Measurements from ENCODE around the gene COL15A1.
"Not testable (repeated sequence)": the region's sequence is repeated elsewhere in the genome, so short reads cannot be mapped to it uniquely, and the experiment has no call there.

Gene COL15A1

GRCh38 chr9:98908897-98909634, 34.6 kb upstream of the COL15A1 start:
- DNase-seq (ENCODE audit: low spot score in 2 of 2) (no peak), ATAC-seq (ENCODE audit: low read depth) (no peak)
- no peaks in the 10 kb centered on the region for H3K9me3 Mint-ChIP-seq
- no peak overlapping the region for H3K4me3 Mint-ChIP-seq
- H3K27ac Mint-ChIP-seq = no peak overlapping the region
- peaks cover 2% of the 10 kb centered on the region for H3K4me1 Mint-ChIP-seq
- no peaks in the 10 kb centered on the region for H3K36me3 Mint-ChIP-seq
- H3K27me3 Mint-ChIP-seq = peaks cover 10% of the 10 kb centered on the region

- Mint-ChIP-seq H3K36me3 (no peaks in the 10 kb centered on the region), H3K27me3 (peaks cover 10% of the 10 kb centered on the region), H3K4me1 (peaks cover 2% of the 10 kb centered on the region), H3K4me3 (no peak overlapping the region), H3K9me3 (no peaks in the 10 kb centered on the region), H3K27ac (no peak overlapping the region)
- DNase-seq (ENCODE audit: low spot score in 2 of 2) (no peak), ATAC-seq (ENCODE audit: low read depth) (no peak)
Observed at GRCh38 chr9:98909935-98910334, 33.8 kb upstream of the COL15A1 start.

- H3K27ac Mint-ChIP-seq = no peak overlapping the region
- no peak for DNase-seq (ENCODE audit: low spot score in 2 of 2)
- H3K27me3 Mint-ChIP-seq = peaks cover 7% of the 10 kb centered on the region
- no peak overlapping the region for H3K4me3 Mint-ChIP-seq
- ATAC-seq (ENCODE audit: low read depth) = no peak
- peaks cover 2% of the 10 kb centered on the region for H3K4me1 Mint-ChIP-seq
- no peaks in the 10 kb centered on the region for H3K36me3 Mint-ChIP-seq
- H3K9me3 Mint-ChIP-seq = no peaks in the 10 kb centered on the region
Observed at GRCh38 chr9:98911042-98911441, 32.7 kb upstream of the COL15A1 start.

GRCh38 chr9:98911738-98912137, 32.0 kb upstream of the COL15A1 start:
- not testable (repeated sequence) for H3K36me3 Mint-ChIP-seq; ATAC-seq (ENCODE audit: low read depth); H3K9me3 Mint-ChIP-seq; H3K27ac Mint-ChIP-seq; H3K27me3 Mint-ChIP-seq; DNase-seq (ENCODE audit: low spot score in 2 of 2); H3K4me3 Mint-ChIP-seq; H3K4me1 Mint-ChIP-seq

- H3K4me1 Mint-ChIP-seq = peaks cover 2% of the 10 kb centered on the region
- no peaks in the 10 kb centered on the region for H3K9me3 Mint-ChIP-seq
- no peak overlapping the region for H3K4me3 Mint-ChIP-seq
- no peak for ATAC-seq (ENCODE audit: low read depth)
- DNase-seq (ENCODE audit: low spot score in 2 of 2) = no peak
- H3K27me3 Mint-ChIP-seq = peaks cover 7% of the 10 kb centered on the region
- no peaks in the 10 kb centered on the region for H3K36me3 Mint-ChIP-seq
- no peak overlapping the region for H3K27ac Mint-ChIP-seq
Observed at GRCh38 chr9:98912450-98912849, 31.3 kb upstream of the COL15A1 start.

- peaks cover 7% of the 10 kb centered on the region for H3K27me3 Mint-ChIP-seq
Observed at GRCh38 chr9:98913044-98913443, 30.7 kb upstream of the COL15A1 start.

GRCh38 chr9:98913705-98914104, 30.0 kb upstream of the COL15A1 start:
- Mint-ChIP-seq H3K4me1 (peaks cover 2% of the 10 kb centered on the region), H3K36me3 (no peaks in the 10 kb centered on the region), H3K9me3 (no peaks in the 10 kb centered on the region), H3K27ac (no peak overlapping the region), H3K4me3 (no peak overlapping the region), H3K27me3 (peaks cover 7% of the 10 kb centered on the region)
- DNase-seq (ENCODE audit: low spot score in 2 of 2) = no peak
- no peak for ATAC-seq (ENCODE audit: low read depth)

More at GRCh38 chr9:98913044-98913443, 30.7 kb upstream of the COL15A1 start:
- DNase-seq (ENCODE audit: low spot score in 2 of 2) (no peak), ATAC-seq (ENCODE audit: low read depth) (no peak)
- H3K9me3 Mint-ChIP-seq = no peaks in the 10 kb centered on the region
- peaks cover 2% of the 10 kb centered on the region for H3K4me1 Mint-ChIP-seq
- no peak overlapping the region for H3K4me3 Mint-ChIP-seq
- H3K36me3 Mint-ChIP-seq = no peaks in the 10 kb centered on the region
- no peak overlapping the region for H3K27ac Mint-ChIP-seq

GRCh38 chr9:98915599-98915998, 28.1 kb upstream of the COL15A1 start:
- no peak overlapping the region for H3K27ac Mint-ChIP-seq
- no peak overlapping the region for H3K4me3 Mint-ChIP-seq
- no peaks in the 10 kb centered on the region for H3K9me3 Mint-ChIP-seq
- no peak for ATAC-seq (ENCODE audit: low read depth)
- no peaks in the 10 kb centered on the region for H3K36me3 Mint-ChIP-seq
- no peak for DNase-seq (ENCODE audit: low spot score in 2 of 2)
- peaks cover 7% of the 10 kb centered on the region for H3K27me3 Mint-ChIP-seq
- H3K4me1 Mint-ChIP-seq = peaks cover 2% of the 10 kb centered on the region

- DNase-seq (ENCODE audit: low spot score in 2 of 2) (no peak), ATAC-seq (ENCODE audit: low read depth) (no peak)
- Mint-ChIP-seq H3K27ac (no peak overlapping the region), H3K27me3 (peaks cover 7% of the 10 kb centered on the region), H3K36me3 (no peaks in the 10 kb centered on the region), H3K4me1 (peaks cover 2% of the 10 kb centered on the region), H3K4me3 (no peak overlapping the region), H3K9me3 (no peaks in the 10 kb centered on the region)
Observed at GRCh38 chr9:98916660-98917059, 27.0 kb upstream of the COL15A1 start.

- peaks cover 2% of the 10 kb centered on the region for H3K27me3 Mint-ChIP-seq
- ATAC-seq (ENCODE audit: low read depth) (no peak), DNase-seq (ENCODE audit: low spot score in 2 of 2) (no peak)
- no peaks in the 10 kb centered on the region for H3K4me1 Mint-ChIP-seq
- H3K4me3 Mint-ChIP-seq = no peak overlapping the region
- H3K36me3 Mint-ChIP-seq = no peaks in the 10 kb centered on the region
- H3K27ac Mint-ChIP-seq = no peak overlapping the region
- H3K9me3 Mint-ChIP-seq = no peaks in the 10 kb centered on the region
Observed at GRCh38 chr9:98917746-98918487, 25.8 kb upstream of the COL15A1 start.

GRCh38 chr9:98921732-98922131, 22.0 kb upstream of the COL15A1 start:
- H3K27me3 Mint-ChIP-seq = peaks cover 5% of the 10 kb centered on the region
- H3K9me3 Mint-ChIP-seq = no peaks in the 10 kb centered on the region
- no peak overlapping the region for H3K27ac Mint-ChIP-seq
- no peaks in the 10 kb centered on the region for H3K36me3 Mint-ChIP-seq
- H3K4me3 Mint-ChIP-seq = no peak overlapping the region
- ATAC-seq (ENCODE audit: low read depth) (no peak), DNase-seq (ENCODE audit: low spot score in 2 of 2) (no peak)
- no peaks in the 10 kb centered on the region for H3K4me1 Mint-ChIP-seq

- Mint-ChIP-seq H3K27me3 (peaks cover 5% of the 10 kb centered on the region), H3K36me3 (no peaks in the 10 kb centered on the region), H3K4me1 (no peaks in the 10 kb centered on the region), H3K27ac (no peak overlapping the region), H3K4me3 (no peak overlapping the region), H3K9me3 (no peaks in the 10 kb centered on the region)
- DNase-seq (ENCODE audit: low spot score in 2 of 2) (no peak), ATAC-seq (ENCODE audit: low read depth) (peak; percentile 31)
Observed at GRCh38 chr9:98922721-98923435, 20.8 kb upstream of the COL15A1 start.

- Mint-ChIP-seq H3K4me1 (no peaks in the 10 kb centered on the region), H3K27me3 (peaks cover 7% of the 10 kb centered on the region), H3K9me3 (no peaks in the 10 kb centered on the region), H3K36me3 (no peaks in the 10 kb centered on the region), H3K4me3 (no peak overlapping the region), H3K27ac (peak overlapping the region; percentile 31)
- DNase-seq (ENCODE audit: low spot score in 2 of 2) = no peak
- ATAC-seq (ENCODE audit: low read depth) = no peak
Observed at GRCh38 chr9:98923451-98924123, 20.1 kb upstream of the COL15A1 start.
